HG02973 (cell line): ENCODE measurements around the gene CLTA.
"Not testable (repeated sequence)": the region's sequence is repeated elsewhere in the genome, so short reads cannot be mapped to it uniquely, and the experiment has no call there.

Experiments
- ATAC-seq: cut with Tn5 transposase; IDR thresholded peaks from one replicate; pipeline ENCODE4 v1.9.1; 2021; ENCODE audit warnings: moderate library complexity; ENCODE audit not compliant: unreplicated experiment

CLTA gene

DNA sequence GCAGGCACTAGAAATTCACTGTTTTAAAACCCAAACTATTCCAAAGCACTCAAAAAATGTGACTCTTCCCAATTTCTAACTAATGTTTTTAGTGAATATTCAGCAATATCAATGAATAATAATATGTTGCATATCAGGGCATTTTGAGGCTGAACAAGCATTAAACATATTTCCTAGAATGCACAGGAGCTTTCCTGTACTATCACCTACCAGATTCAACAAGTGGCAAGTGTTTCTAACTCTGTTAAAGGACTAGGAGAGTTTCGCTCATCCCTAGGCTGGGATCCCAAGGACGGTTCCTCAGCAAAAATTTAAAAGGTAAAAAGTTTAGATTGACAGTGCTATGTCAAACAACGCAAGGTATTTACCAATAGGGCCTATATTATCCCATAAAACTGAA is 46.5 kb downstream of the CLTA start:
- ATAC-seq, result no peak

DNA sequence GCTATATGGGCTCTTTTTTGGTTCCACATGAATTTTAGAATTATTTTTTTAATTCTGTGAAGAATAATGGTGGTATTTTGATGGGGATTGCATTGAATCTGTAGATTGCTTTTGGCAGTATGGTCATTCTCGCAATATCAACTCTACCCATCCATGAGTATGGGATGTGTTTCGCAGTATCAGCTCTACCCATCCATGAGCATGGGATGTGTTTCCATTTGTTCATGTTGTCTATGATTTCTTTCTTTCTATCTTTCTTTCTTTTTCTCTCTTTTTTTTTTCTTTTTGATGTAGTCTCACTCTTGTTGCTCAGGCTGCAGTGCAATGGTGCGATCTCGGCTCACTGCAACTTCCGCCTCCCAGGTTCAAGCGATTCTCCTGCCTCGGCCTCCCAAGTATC is 48.5 kb downstream of the CLTA start:
- not testable (repeated sequence) for ATAC-seq

DNA sequence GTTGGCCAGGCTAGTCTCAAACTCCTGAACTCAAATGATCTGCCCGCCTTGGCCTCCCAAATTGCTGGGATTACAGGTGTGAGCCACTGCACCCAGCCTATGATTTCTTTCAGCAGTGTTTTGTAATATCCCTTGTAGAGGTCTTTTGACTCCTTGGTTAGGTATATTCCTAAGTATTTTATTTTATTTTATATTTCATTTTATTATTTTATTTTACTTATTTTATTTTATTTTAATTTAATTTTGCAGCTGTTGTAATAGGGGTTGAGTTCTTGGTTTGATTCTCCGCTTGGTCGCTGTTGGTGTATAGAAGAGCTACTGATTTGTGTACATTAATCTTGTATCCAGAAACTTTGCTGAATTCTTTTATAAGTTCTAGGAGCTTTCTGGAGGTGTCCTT is 49.0 kb downstream of the CLTA start:
- ATAC-seq, result not testable (repeated sequence)

DNA sequence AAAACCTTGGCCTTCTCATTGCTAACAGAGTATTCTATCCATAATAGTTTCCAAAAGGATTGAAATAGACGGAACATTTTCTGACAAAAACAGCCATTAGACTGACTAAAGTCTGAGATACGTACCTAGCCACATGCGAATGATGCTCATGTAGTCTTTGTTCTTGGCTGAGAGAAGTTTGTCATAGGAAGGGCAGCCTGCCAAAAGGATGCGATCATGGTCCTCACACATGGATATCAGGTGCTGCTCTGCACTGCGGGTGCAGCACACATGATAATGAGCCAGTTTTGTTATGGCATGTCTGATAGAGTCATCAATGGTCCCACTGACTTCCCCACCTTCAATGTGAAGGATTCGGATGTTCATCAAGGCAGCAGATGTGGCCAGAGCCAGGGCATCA is 55.2 kb downstream of the CLTA start:
- no peak for ATAC-seq

DNA sequence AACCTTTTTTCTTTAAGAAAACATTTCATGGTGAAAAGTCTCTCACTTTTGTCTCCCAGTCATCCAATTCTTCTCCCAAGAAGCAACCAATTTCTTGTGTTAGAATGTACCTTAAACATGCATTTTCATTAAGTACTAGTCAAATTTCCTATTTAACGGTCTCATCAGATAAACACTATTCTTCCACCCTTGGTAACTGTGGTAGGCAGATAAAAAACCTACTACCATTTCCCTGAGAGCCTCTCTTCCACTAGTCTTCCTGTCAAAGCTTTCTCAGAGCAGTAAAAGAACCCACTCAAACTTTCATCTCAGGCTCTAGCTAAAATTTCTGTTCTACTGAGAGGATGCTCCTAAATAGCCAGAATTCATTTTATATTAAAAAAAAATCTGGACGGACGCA is 56.6 kb downstream of the CLTA start:
- ATAC-seq, result no peak

DNA sequence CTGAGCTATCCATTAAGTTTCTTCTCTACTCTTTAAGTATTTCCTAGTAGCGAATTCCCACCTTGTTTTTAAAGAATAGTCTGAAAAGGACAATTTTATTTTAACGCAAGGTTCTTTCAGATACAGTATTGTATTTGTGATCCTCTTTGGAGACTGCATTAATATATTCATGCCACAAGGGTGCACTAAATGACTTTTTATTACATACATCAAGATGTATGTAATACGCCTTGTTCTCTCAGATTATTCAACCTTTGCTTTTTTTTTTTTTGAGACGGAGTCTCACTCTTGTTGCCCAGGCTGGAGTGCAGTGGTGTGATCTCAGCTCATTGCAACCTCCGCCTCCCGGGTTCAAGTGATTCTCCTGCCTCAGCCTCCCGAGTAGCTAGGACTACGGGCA is 57.3 kb downstream of the CLTA start:
- ATAC-seq, result not testable (repeated sequence)

DNA sequence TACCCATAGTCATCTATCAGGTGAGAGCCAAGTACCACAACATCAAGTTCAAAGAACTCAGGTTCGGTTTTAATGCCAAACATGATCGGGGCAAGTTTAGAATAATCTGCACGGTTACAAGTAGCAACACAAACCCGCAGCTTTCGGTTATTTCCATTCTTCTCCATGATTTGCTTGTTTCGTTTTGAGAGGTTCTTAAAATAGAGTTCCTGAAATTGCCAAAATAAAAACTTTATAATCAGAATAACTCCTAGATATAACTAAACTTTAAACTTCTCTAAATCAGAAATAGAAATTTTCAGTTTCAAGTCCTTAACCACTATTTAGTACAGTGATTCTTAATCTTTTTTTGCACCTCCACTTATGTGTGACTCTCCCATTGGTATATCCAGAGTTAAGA is 58.5 kb downstream of the CLTA start:
- no peak for ATAC-seq

DNA sequence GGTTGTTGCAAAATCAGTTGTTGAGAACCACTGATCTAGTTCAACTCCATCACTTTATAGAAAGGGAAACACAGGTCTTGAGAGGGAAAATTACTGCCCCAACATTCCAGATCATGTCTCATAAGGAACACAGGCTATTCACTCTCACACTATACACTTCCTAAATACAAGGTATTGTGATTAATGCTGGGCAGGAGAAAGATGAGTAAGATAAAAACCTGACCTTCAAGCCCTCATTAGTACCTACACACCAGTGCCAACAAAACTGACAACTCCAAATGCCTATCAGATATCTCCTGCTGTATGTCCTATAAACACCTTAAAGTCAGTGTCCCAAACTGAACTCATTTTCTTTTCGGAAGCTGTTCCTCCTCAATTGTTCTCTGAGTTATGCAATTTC is 59.4 kb downstream of the CLTA start:
- ATAC-seq, result no peak

DNA sequence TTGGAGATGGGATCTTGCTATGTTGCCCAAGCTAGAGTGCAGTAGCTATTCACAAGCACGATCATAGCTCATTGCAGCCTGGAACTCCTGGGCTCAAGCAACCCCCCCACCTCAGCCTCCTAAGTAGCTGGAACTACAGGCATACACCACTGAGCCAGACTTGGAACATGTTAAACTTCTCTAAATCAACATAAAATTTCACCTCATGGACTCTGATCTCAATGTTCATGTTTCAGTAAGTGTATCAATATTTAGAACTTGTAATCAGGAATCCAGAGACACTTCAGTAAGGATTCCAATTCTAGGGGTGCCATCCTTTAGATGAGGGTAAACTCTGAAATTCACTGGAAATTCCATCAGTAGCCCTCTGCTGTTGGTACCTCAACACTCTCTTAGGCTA is 60.7 kb downstream of the CLTA start:
- ATAC-seq, result no peak

DNA sequence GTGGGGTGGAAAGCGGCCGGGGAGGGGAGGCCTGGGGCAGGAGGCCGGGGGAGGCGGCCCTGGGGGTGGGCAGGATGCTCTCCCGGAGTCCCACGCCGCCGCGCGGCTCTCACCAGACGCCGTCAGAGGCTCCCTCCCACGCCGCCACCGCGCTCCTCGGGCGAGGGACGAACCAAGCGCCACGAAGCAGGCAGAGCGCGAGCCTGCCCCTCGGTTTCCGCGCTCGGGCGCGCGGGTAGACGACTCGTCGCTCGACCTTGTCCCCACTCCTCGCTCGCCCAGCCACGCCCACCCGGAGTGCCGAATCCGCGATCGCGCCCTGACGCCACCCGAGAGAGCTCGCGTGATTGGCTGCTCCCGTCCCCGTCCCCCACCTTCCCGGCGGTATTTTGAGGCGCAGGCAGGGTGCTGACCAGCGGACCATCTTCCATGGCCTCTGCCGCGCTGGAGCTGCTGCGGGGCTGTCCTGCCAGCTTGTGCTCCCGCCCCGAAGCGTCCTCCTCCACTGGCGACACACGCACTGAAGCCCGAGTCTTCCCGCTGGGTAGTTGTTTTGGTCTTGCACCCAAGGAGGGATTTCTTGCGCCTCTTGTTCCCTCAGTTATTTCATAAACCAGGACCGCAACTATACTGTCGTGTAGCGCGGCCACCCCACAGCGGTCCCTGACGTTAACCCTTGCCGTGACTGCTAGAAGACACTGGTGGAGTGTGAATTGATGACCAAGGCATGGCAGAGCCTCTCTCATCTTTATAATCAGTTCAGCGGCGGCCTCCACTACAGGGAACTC is 67.7 kb downstream of the CLTA start, which contains the start of gene GNE:
TSS of gene GNE (minus strand) at position 241 of the 788 bp plus-strand sequence. CDS start 9,093 bp downstream, outside the sequence.
- peak; percentile 89 for ATAC-seq

DNA sequence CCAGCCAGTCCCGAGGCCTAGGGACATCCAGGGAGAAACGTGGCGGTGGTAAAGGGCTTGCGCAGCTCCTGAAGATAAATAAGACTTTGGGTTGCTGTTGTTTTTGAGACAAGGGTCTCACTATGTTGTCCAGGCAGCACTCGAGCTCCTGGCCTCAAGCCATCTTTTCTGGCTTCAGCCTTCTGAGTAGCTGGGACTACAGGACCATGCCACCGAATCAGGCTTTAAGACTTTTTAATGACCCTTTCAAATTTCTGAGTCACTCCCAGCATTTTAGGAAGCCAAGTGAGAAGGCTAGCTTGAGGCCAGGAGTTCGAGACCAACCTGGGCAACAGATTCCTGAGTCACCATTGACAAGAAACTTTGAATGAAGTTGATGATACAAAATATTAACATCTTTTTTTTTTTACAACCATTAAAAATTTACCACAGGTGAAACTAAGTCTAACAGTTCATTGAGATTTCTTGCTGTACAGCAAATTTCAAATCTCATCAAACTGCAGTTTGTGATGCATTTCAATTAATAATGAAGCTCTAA is 68.3 kb downstream of the CLTA start:
- ATAC-seq, result no peak
